ENCODE results near the gene MICALL1. TPM values are rescaled to one million over a fixed set of nuclear protein-coding genes. Genes with fewer than 3 reads are reported as not detected.

Gene MICALL1
- polyA plus RNA-seq, 2 of the 4 experiments (the other 2 are of a cell fraction), result 10.4 to 18.6 TPM

DNA sequence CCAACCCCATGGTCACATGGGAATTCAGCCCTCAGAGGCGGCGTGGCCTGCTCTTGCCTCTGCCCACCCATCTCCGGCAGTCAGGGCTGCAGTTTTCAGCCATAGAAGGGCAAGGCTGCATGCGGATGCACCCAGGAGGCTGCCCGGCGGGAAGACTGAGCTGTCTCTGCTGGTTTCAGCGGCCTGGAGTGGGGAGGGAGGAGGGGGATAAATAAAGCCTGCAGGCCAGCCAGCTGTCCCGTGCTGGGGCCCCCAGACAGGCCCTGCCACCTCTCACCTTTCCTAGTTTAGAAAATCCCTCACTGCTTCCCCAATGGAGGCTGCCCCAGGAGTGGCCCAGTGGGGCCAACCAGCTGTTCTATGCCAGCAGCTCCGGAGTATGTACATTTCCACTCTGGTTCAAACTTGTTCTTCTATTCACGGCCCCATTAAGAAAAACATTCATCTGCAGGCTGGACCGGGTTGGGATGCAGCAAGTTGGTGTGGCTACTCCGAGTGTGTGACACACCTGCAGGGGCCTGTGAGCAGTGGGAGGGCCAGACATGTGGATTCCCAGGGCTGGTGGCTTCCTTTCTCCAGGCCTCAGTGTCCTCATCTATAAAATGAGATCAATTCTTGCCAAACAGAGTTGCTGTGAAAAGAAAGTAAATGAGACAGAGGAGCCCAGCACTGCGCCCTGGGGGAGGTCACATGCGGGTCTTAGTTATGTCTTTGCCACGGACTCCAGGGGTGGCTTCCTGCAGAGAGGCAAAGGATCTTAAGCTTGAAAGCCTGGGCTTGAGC, 5.0 kb downstream of the MICALL1 start:
- Histone ChIP-seq H3K4me1 (peaks cover 12% of the 10 kb centered on the region; the same call in 2 of the 3 replicates), H3K4me2 (no peak overlapping the region), H3K4me3 (no peak overlapping the region), H3K27ac (no peak overlapping the region), H3K9me3 (no peaks in the 10 kb centered on the region)
- no peak for DNase-seq (ENCODE audit: low read depth in 1 of 2, low spot score in 1 of 2)
- TF ChIP-seq JUNB (IDR thresholded peaks at IDR 0.05), result no peak
- CTCF ChIA-PET, result interaction anchor here (1.1 to 4.4 kb wide), 5 partner anchors 22 to 93 kb away, joined by 3 to 15 read pairs (median 3); no protein-coding TSS in a partner anchor
- WGBS (ENCODE audit: missing lambda C conversion rate), result 88% methylated on average over 14 of the region's 15 CpGs
- no peak for FAIRE-seq
- ATAC-seq, result no peak
- POLR2A ChIA-PET, result no interaction called here

DNA sequence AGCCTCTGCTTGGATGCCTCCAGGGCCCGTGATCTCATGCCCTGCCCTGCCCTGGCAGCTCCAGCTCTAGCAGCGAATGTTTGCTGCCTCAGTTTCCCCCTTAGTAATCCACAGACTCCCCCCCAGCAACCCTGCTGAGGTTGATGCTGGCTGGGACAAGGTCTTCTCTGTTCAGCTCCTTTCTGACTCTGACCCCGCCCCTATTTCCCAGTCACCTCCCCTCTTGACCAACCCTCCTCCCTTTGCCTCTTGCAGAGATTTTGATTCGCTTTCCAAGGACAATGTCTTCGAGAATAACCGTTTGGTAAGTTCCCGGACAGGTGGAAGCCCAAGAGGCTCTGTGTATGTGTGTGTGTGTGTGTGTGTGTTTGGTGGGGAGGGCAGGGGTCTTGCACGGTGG, 5.6 kb downstream of the MICALL1 start:
- POLR2A ChIA-PET, result no interaction called here
- no peak for FAIRE-seq
- WGBS (ENCODE audit: missing lambda C conversion rate), result 86% methylated on average over 8 of the region's 8 CpGs

DNA sequence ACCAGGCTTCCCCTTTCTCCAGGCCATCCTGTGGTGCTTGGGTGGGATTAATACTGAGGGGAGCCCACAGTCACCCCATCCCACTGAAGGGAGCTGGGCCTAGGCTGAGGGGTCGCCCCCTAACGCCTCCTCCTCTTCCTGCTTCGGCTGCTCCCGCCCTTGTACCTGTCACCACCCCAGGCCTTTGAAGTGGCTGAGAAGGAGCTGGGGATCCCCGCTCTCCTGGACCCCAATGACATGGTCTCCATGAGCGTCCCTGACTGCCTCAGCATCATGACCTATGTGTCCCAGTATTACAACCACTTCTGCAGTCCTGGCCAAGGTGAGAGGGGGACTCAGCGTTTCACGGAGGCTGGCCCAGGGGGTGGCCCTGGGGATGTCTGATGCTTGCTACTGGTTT, 6.1 kb downstream of the MICALL1 start:
- FAIRE-seq (no peak), DNase-seq (ENCODE audit: low read depth in 1 of 2, low spot score in 1 of 2) (no peak), ATAC-seq (no peak)
- no peak overlapping the region for H3K27ac ChIP-seq
- POLR2A ChIA-PET, result no interaction called here
- CTCF ChIA-PET, result interaction anchor here (1.1 to 1.6 kb wide), 2 partner anchors 22 to 94 kb away, joined by 3 read pairs; no protein-coding TSS in a partner anchor
- WGBS (ENCODE audit: missing lambda C conversion rate), result 91% methylated on average over 7 of the region's 8 CpGs
- H3K4me2 ChIP-seq, result no peak overlapping the region
- H3K4me3 ChIP-seq, result no peak overlapping the region
- no peaks in the 10 kb centered on the region for H3K9me3 ChIP-seq
- TF ChIP-seq SMC3 (IDR thresholded peaks at IDR 0.05) (no peak), BHLHE40 (IDR thresholded peaks at IDR 0.05; ENCODE audit: low read depth, low read length) (no peak), RFX5 (IDR thresholded peaks at IDR 0.05) (no peak), MYC (IDR thresholded peaks at IDR 0.05; ENCODE audit: borderline replicate concordance, low read length) (no peak), CBX8 (IDR thresholded peaks at IDR 0.05) (no peak), CBX2 (IDR thresholded peaks at IDR 0.05; ENCODE audit: borderline replicate concordance, low read depth) (no peak)
- TF ChIP-seq, protein P1, sequence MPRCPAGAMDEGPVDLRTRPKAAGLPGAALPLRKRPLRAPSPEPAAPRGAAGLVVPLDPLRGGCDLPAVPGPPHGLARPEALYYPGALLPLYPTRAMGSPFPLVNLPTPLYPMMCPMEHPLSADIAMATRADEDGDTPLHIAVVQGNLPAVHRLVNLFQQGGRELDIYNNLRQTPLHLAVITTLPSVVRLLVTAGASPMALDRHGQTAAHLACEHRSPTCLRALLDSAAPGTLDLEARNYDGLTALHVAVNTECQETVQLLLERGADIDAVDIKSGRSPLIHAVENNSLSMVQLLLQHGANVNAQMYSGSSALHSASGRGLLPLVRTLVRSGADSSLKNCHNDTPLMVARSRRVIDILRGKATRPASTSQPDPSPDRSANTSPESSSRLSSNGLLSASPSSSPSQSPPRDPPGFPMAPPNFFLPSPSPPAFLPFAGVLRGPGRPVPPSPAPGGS (IDR thresholded peaks at IDR 0.05), result no peak
- peaks cover 10% of the 10 kb centered on the region; the same call in 2 of the 3 replicates for H3K4me1 ChIP-seq

More for the DNA sequence above, 5.6 kb downstream of the MICALL1 start:
- no peak overlapping the region for H3K27ac ChIP-seq
- no peaks in the 10 kb centered on the region for H3K9me3 ChIP-seq
- peaks cover 12% of the 10 kb centered on the region; the same call in 2 of the 3 replicates for H3K4me1 ChIP-seq
- CTCF ChIA-PET, result interaction anchor here (1.2 to 4.4 kb wide), 4 partner anchors 22 to 94 kb away, joined by 3 to 15 read pairs (median 4); no protein-coding TSS in a partner anchor
- peak in 1 of 2 experiments; percentile 36; a peak in 1 of 6 replicates for ATAC-seq
- no peak for DNase-seq (ENCODE audit: low read depth in 1 of 2, low spot score in 1 of 2)
- no peak overlapping the region for H3K4me2 ChIP-seq
- H3K4me3 ChIP-seq, result no peak overlapping the region
- TF ChIP-seq, protein P2, sequence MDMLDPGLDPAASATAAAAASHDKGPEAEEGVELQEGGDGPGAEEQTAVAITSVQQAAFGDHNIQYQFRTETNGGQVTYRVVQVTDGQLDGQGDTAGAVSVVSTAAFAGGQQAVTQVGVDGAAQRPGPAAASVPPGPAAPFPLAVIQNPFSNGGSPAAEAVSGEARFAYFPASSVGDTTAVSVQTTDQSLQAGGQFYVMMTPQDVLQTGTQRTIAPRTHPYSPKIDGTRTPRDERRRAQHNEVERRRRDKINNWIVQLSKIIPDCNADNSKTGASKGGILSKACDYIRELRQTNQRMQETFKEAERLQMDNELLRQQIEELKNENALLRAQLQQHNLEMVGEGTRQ (IDR thresholded peaks at IDR 0.05), result no peak
- TF ChIP-seq RCOR1 (IDR thresholded peaks at IDR 0.05; ENCODE audit: low read depth, low read length) (no peak), MAFK (IDR thresholded peaks at IDR 0.05; ENCODE audit: partially characterized antibody) (no peak), EP300 (IDR thresholded peaks at IDR 0.05) (no peak), EHF (CRISPR knock-in tag; IDR thresholded peaks at IDR 0.05) (no peak), PHF8 (IDR thresholded peaks at IDR 0.05; ENCODE audit: borderline replicate concordance, low read depth) (no peak)
- TF ChIP-seq, protein P3, sequence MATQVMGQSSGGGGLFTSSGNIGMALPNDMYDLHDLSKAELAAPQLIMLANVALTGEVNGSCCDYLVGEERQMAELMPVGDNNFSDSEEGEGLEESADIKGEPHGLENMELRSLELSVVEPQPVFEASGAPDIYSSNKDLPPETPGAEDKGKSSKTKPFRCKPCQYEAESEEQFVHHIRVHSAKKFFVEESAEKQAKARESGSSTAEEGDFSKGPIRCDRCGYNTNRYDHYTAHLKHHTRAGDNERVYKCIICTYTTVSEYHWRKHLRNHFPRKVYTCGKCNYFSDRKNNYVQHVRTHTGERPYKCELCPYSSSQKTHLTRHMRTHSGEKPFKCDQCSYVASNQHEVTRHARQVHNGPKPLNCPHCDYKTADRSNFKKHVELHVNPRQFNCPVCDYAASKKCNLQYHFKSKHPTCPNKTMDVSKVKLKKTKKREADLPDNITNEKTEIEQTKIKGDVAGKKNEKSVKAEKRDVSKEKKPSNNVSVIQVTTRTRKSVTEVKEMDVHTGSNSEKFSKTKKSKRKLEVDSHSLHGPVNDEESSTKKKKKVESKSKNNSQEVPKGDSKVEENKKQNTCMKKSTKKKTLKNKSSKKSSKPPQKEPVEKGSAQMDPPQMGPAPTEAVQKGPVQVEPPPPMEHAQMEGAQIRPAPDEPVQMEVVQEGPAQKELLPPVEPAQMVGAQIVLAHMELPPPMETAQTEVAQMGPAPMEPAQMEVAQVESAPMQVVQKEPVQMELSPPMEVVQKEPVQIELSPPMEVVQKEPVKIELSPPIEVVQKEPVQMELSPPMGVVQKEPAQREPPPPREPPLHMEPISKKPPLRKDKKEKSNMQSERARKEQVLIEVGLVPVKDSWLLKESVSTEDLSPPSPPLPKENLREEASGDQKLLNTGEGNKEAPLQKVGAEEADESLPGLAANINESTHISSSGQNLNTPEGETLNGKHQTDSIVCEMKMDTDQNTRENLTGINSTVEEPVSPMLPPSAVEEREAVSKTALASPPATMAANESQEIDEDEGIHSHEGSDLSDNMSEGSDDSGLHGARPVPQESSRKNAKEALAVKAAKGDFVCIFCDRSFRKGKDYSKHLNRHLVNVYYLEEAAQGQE (IDR thresholded peaks at IDR 0.05), result no peak
- TF ChIP-seq, protein P4, sequence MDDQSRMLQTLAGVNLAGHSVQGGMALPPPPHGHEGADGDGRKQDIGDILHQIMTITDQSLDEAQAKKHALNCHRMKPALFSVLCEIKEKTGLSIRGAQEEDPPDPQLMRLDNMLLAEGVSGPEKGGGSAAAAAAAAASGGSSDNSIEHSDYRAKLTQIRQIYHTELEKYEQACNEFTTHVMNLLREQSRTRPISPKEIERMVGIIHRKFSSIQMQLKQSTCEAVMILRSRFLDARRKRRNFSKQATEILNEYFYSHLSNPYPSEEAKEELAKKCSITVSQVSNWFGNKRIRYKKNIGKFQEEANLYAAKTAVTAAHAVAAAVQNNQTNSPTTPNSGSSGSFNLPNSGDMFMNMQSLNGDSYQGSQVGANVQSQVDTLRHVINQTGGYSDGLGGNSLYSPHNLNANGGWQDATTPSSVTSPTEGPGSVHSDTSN (IDR thresholded peaks at IDR 0.05), result no peak

Measured in A549 (cell line).